GM13977 (cell line): Measurements from ENCODE around the gene METTL27.

ENCODE experiments used
- DNase-seq: peaks from one replicate; pipeline ENCODE4 v3.0.0; 2012; ENCODE audit warnings: low spot score
- CTCF ChIP-seq: IDR thresholded peaks from 2 replicates; pipeline ENCODE4 v1.5.1; 2012; ENCODE audit warnings: mild to moderate bottlenecking, control low read depth; ENCODE audit not compliant: insufficient read depth; ENCODE audit errors: extremely low read depth, missing control alignments
- in situ Hi-C: fragments of 300-500 bp; cut with MboI; formaldehyde crosslinking; loops from one replicate; pipeline ENCODE4 v1.12.0; 2022; ENCODE audit warnings: low sequenced_read_pairs, low pct_unique_long_range_greater_than_20kb, mixed read lengths, inconsistent platforms; ENCODE audit not compliant: unreplicated experiment

METTL27 gene

GRCh38 chr7:73842067-73842976 is at the start of gene METTL27:
METTL27 (minus strand) TSS chr7:73842516; CDS start chr7:73842140, 376 bp downstream.
- peak; percentile 99 for DNase-seq
- TF ChIP-seq CTCF = no peak
- in situ Hi-C loops = no loop called here

GRCh38 chr7:73891178-73891885 is 49.0 kb upstream of the METTL27 start:
- in situ Hi-C loops = no loop called here
- no peak for DNase-seq
- TF ChIP-seq CTCF = no peak

GRCh38 chr7:73890555-73891147 is 48.3 kb upstream of the METTL27 start:
- TF ChIP-seq CTCF = no peak
- in situ Hi-C loops = no loop called here
- no peak for DNase-seq

GRCh38 chr7:73888959-73889358 is 46.6 kb upstream of the METTL27 start:
- in situ Hi-C loops = no loop called here
- DNase-seq = no peak
- TF ChIP-seq CTCF = no peak

GRCh38 chr7:73887762-73888161 is 45.4 kb upstream of the METTL27 start:
- in situ Hi-C loops = no loop called here
- DNase-seq = no peak
- TF ChIP-seq CTCF = no peak

GRCh38 chr7:73885975-73886798 is 43.9 kb upstream of the METTL27 start:
- DNase-seq = no peak
- TF ChIP-seq CTCF = no peak

More at GRCh38 chr7:73885975-73886798, 43.9 kb upstream of the METTL27 start:
- in situ Hi-C loops = no loop called here
